ENCODE measurements around the gene PER3.

PER3 gene

GRCh38 chr1:7783826-7784491, at the start of gene PER3:
PER3 (plus strand) TSS chr1:7784291; CDS start chr1:7784878, 587 bp downstream.
- DNase-seq (ENCODE audit: low spot score) = peak; percentile 97

- no peak for DNase-seq (ENCODE audit: low spot score)
Observed at GRCh38 chr1:7738044-7738443, 46.0 kb upstream of the PER3 start.

- no peak for DNase-seq (ENCODE audit: low spot score)
Observed at GRCh38 chr1:7743346-7743745, 40.7 kb upstream of the PER3 start.

GRCh38 chr1:7744882-7745281, 39.2 kb upstream of the PER3 start:
- DNase-seq (ENCODE audit: low spot score) = no peak

- DNase-seq (ENCODE audit: low spot score) = no peak
Observed at GRCh38 chr1:7745783-7746182, 38.3 kb upstream of the PER3 start.

- no peak for DNase-seq (ENCODE audit: low spot score)
Observed at GRCh38 chr1:7747605-7748004, 36.5 kb upstream of the PER3 start.

GRCh38 chr1:7749126-7749525, 35.0 kb upstream of the PER3 start:
- no peak for DNase-seq (ENCODE audit: low spot score)

- DNase-seq (ENCODE audit: low spot score) = no peak
Observed at GRCh38 chr1:7751174-7751573, 32.9 kb upstream of the PER3 start.

- peak; percentile 85 for DNase-seq (ENCODE audit: low spot score)
Observed at GRCh38 chr1:7752512-7753417, 31.3 kb upstream of the PER3 start.

GRCh38 chr1:7753641-7754040, 30.4 kb upstream of the PER3 start:
- no peak for DNase-seq (ENCODE audit: low spot score)

- DNase-seq (ENCODE audit: low spot score) = no peak
Observed at GRCh38 chr1:7754234-7754633, 29.9 kb upstream of the PER3 start.

GRCh38 chr1:7755448-7755847, 28.6 kb upstream of the PER3 start:
- peak; percentile 25 for DNase-seq (ENCODE audit: low spot score)

- no peak for DNase-seq (ENCODE audit: low spot score)
Observed at GRCh38 chr1:7760245-7760644, 23.8 kb upstream of the PER3 start.

GRCh38 chr1:7761103-7761502, 23.0 kb upstream of the PER3 start:
- no peak for DNase-seq (ENCODE audit: low spot score)

- DNase-seq (ENCODE audit: low spot score) = no peak
Observed at GRCh38 chr1:7767176-7767575, 16.9 kb upstream of the PER3 start.

- no peak for DNase-seq (ENCODE audit: low spot score)
Observed at GRCh38 chr1:7768583-7768982, 15.5 kb upstream of the PER3 start.

GRCh38 chr1:7769673-7770412, 14.2 kb upstream of the PER3 start:
- DNase-seq (ENCODE audit: low spot score) = no peak

- DNase-seq (ENCODE audit: low spot score) = no peak
Observed at GRCh38 chr1:7770669-7770996, 13.5 kb upstream of the PER3 start.

GRCh38 chr1:7770997-7771822, 12.9 kb upstream of the PER3 start, which contains the start of gene VAMP3:
VAMP3 (plus strand) TSS chr1:7771296; CDS start chr1:7771384, 88 bp downstream.
- DNase-seq (ENCODE audit: low spot score) = peak; percentile 78

- no peak for DNase-seq (ENCODE audit: low spot score)
Observed at GRCh38 chr1:7771823-7772299, 12.2 kb upstream of the PER3 start.

- no peak for DNase-seq (ENCODE audit: low spot score)
Observed at GRCh38 chr1:7777591-7777990, 6.5 kb upstream of the PER3 start.

All from cerebellar cortex (tissue), 1 donor.